LNCaP clone FGC (cell line): ENCODE results near the gene UBR4.

Experiments used
- DNase-seq: peaks from one replicate; pipeline ENCODE4 v3.0.0-alpha.2; 2011; ENCODE audit warnings: low read depth
- H3K4me3 ChIP-seq: 2 replicates; pipeline ENCODE4 v1.5.1; 2011; ENCODE audit warnings: mild to moderate bottlenecking, low read depth, low read length, control low read depth
- TF ChIP-seq, protein P1 (sequence below): IDR thresholded peaks from 2 replicates; pipeline ENCODE4 v1.5.1; 2012; ENCODE audit warnings: mild to moderate bottlenecking; ENCODE audit not compliant: control insufficient read depth, insufficient read depth; ENCODE audit errors: extremely low read depth

The UBR4 gene

GRCh38 chr1:19100028-19100427, 110.0 kb downstream of the UBR4 start:
- H3K4me3 ChIP-seq = no peak overlapping the region
- DNase-seq = no peak
- TF ChIP-seq, protein P1, sequence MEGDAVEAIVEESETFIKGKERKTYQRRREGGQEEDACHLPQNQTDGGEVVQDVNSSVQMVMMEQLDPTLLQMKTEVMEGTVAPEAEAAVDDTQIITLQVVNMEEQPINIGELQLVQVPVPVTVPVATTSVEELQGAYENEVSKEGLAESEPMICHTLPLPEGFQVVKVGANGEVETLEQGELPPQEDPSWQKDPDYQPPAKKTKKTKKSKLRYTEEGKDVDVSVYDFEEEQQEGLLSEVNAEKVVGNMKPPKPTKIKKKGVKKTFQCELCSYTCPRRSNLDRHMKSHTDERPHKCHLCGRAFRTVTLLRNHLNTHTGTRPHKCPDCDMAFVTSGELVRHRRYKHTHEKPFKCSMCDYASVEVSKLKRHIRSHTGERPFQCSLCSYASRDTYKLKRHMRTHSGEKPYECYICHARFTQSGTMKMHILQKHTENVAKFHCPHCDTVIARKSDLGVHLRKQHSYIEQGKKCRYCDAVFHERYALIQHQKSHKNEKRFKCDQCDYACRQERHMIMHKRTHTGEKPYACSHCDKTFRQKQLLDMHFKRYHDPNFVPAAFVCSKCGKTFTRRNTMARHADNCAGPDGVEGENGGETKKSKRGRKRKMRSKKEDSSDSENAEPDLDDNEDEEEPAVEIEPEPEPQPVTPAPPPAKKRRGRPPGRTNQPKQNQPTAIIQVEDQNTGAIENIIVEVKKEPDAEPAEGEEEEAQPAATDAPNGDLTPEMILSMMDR = no peak

DNA sequence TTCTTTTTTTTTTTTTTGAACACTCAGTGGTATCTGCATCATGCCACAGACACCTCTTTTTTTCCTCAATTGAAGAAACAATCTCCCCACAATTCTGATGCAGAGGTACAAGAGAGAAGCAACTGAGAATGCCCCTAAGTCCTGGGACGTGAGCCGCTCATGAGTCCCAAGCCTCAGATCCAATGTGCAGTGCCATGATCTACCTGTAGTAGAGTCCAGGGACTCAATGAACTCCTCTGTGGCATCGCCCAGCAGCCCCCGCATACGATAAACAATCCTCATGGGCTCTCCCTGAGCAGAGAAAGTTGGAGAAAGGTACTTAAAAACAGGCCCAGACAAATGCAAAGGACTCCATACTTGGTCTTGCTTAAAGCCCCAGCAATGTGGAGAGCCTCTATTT, 113.1 kb downstream of the UBR4 start:
- TF ChIP-seq, protein P1 = no peak
- DNase-seq = no peak

GRCh38 chr1:19096036-19096833, 113.8 kb downstream of the UBR4 start:
- DNase-seq = no peak
- H3K4me3 ChIP-seq = no peak overlapping the region
- TF ChIP-seq, protein P1 = peak; percentile 46

More for the DNA sequence above, 113.1 kb downstream of the UBR4 start:
- no peak overlapping the region for H3K4me3 ChIP-seq

- DNase-seq = no peak
- TF ChIP-seq, protein P1 = no peak
- no peak overlapping the region for H3K4me3 ChIP-seq
Measured at GRCh38 chr1:19091196-19091953, 118.7 kb downstream of the UBR4 start.

GRCh38 chr1:19089524-19089923, 120.5 kb downstream of the UBR4 start:
- no peak overlapping the region for H3K4me3 ChIP-seq
- no peak for DNase-seq
- TF ChIP-seq, protein P1 = no peak

DNA sequence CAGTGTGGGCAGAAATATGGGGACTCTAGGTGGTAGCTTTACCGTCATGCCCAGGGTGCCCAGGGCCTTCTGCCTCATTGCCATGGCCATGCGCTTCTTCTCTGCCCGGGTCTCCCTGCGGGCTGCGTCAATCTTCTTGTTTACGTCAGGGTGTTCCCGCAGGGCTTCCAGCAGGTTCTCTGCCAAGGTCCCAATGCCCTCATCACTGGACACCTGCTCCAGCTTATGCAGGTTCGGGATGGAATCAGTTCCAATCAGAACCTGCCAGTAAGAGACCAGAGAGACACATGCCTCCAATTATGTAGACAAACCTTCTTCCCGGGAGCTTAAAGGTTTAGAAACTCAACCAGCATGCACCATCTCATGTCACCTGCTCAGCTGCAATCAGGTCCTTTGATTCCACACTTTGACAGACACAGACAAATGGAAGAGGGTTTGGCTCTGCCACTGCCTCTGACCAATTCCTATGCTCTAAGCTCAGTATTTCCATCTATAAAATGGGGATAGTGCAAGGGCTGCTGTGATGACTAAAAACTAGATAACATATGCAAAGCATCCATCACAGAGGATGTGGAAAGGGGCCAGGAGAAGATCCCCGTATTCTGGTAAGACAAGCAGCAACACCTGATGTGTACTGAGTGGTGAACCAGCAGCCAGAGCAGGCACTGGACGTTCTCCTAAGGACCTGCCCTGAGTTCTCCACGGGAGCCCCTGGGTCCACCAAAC, 121.2 kb downstream of the UBR4 start:
- H3K4me3 ChIP-seq = no peak overlapping the region
- TF ChIP-seq, protein P1 = no peak
- DNase-seq = no peak
